Uterus (tissue), 2 donors: Measurements from ENCODE around the gene PRKCG.

Source experiments
- POLR2A ChIP-seq, 2 donors: fragments of 450-650 bp; IDR thresholded peaks; one replicate each; pipeline ENCODE4 v1.6.1; 2016; ENCODE audit warnings: antibody characterized with exemption in 2 of 2, mild to moderate bottlenecking in 1 of 2, moderate library complexity in 1 of 2
- TF ChIP-seq, protein P1 (sequence below), 4 experiments: fragments of 200-600 bp in 2 of 4; fragments of 450-650 bp in 2 of 4; sonication (generic) in 2 of 4; IDR thresholded peaks; one replicate each; pipeline ENCODE4 v1.5.1; 2016 to 2019; ENCODE audit warnings: antibody characterized with exemption in 4 of 4, mild to moderate bottlenecking in 2 of 4, moderate library complexity in 1 of 4

DNA sequence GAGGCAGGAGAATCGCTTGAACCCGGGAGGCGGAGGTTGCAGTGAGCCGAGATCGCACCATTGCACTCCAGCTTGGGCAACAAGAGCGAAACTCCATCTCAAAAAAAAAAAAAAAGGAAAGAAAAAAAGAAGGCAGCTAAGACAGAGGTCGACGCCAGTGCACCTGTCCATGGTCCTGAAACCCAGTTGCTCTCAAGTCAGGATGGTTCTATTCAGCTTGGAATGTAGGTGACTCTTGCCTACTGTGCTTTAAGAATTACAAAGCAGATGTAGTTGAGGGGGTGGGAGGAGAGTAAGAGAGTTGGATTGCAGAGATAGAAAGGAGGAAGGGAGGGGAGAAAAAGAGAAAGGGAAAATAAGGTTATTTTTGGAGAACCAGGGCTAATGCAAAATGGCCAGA is 45.7 kb downstream of the PRKCG start:
- TF ChIP-seq, protein P1, sequence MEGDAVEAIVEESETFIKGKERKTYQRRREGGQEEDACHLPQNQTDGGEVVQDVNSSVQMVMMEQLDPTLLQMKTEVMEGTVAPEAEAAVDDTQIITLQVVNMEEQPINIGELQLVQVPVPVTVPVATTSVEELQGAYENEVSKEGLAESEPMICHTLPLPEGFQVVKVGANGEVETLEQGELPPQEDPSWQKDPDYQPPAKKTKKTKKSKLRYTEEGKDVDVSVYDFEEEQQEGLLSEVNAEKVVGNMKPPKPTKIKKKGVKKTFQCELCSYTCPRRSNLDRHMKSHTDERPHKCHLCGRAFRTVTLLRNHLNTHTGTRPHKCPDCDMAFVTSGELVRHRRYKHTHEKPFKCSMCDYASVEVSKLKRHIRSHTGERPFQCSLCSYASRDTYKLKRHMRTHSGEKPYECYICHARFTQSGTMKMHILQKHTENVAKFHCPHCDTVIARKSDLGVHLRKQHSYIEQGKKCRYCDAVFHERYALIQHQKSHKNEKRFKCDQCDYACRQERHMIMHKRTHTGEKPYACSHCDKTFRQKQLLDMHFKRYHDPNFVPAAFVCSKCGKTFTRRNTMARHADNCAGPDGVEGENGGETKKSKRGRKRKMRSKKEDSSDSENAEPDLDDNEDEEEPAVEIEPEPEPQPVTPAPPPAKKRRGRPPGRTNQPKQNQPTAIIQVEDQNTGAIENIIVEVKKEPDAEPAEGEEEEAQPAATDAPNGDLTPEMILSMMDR (IDR thresholded peaks at IDR 0.05) = no peak
- TF ChIP-seq POLR2A (IDR thresholded peaks at IDR 0.05) = no peak
